Chondrocyte (in vitro differentiated cells): ENCODE measurements around the gene INTS1. TPM values are rescaled to one million over a fixed set of nuclear protein-coding genes. Genes with fewer than 3 reads are reported as not detected.

Source experiments
- DNase-seq: peaks from one replicate; pipeline ENCODE4 v3.0.0; 2021; ENCODE audit warnings: mixed read lengths, low spot score
- H3K27ac Mint-ChIP-seq: one replicate; pipeline ENCODE4 v1.8.0; 2021; ENCODE audit warnings: mild to moderate bottlenecking, moderate library complexity, mixed read lengths; ENCODE audit not compliant: unreplicated experiment
- H3K27me3 Mint-ChIP-seq: 2 replicates; pipeline ENCODE4 v1.8.0; 2021; ENCODE audit warnings: low read depth, mixed read lengths
- H3K36me3 Mint-ChIP-seq: 2 replicates; pipeline ENCODE4 v1.8.0; 2021; ENCODE audit warnings: low read depth, mixed read lengths
- H3K4me1 Mint-ChIP-seq: 2 replicates; pipeline ENCODE4 v1.8.0; 2021; ENCODE audit warnings: low read depth, mild to moderate bottlenecking, mixed read lengths
- H3K4me3 Mint-ChIP-seq: one replicate; pipeline ENCODE4 v1.8.0; 2021; ENCODE audit warnings: mild to moderate bottlenecking, moderate library complexity, mixed read lengths; ENCODE audit not compliant: unreplicated experiment
- H3K9me3 Mint-ChIP-seq: 2 replicates; pipeline ENCODE4 v1.8.0; 2021; ENCODE audit warnings: low read depth, mixed read lengths
- CTCF ChIP-seq: fragments of 200-600 bp; sonication (generic); IDR thresholded peaks from 2 replicates; pipeline ENCODE4 v1.5.0; 2021; ENCODE audit warnings: antibody characterized with exemption, mild to moderate bottlenecking, moderate library complexity
- total RNA-seq: library from RNA; stranded (reverse); gene quantifications from 3 replicates; pipeline ENCODE4 v1.2.1, GENCODE V29; 2021

Gene INTS1
- total RNA-seq, 1 donor from 2014 or later, result 80.4 TPM

DNA sequence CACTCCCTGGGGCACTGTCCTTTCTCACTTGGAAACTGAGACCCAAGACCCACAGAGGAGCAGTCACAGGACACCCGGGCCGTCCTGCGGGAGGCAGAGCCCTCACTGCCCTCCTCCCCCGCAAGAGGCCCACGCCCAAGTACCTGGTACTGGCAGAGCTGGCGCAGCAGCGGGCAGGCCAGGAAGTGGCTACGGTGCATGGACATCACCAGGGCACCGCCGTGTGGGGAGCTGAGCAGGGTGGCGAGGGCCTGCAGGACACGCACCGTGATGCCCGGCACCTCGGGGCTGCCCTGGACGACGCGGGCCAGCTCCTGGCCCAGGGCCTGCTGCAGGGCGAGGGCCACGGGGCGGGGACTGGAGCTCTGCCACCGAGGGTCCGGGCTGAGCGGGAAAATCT lies 24.9 kb downstream of the INTS1 start:
- no peak for DNase-seq
- Mint-ChIP-seq H3K4me1 (no peaks in the 10 kb centered on the region), H3K9me3 (no peaks in the 10 kb centered on the region), H3K36me3 (peaks cover 13% of the 10 kb centered on the region), H3K27ac (no peak overlapping the region), H3K27me3 (no peaks in the 10 kb centered on the region), H3K4me3 (no peak overlapping the region)
- TF ChIP-seq CTCF, result no peak

- Mint-ChIP-seq H3K9me3 (no peaks in the 10 kb centered on the region), H3K27me3 (no peaks in the 10 kb centered on the region), H3K4me1 (no peaks in the 10 kb centered on the region), H3K27ac (no peak overlapping the region), H3K36me3 (peaks cover 11% of the 10 kb centered on the region), H3K4me3 (no peak overlapping the region)
- DNase-seq, result no peak
- no peak for TF ChIP-seq CTCF
Measured at GRCh38 chr7:1478480-1478879, 25.7 kb downstream of the INTS1 start.

- H3K27ac Mint-ChIP-seq, result no peak overlapping the region
- no peaks in the 10 kb centered on the region for H3K9me3 Mint-ChIP-seq
- DNase-seq, result no peak
- H3K4me1 Mint-ChIP-seq, result no peaks in the 10 kb centered on the region
- peaks cover 6% of the 10 kb centered on the region for H3K36me3 Mint-ChIP-seq
- TF ChIP-seq CTCF, result no peak
- H3K27me3 Mint-ChIP-seq, result no peaks in the 10 kb centered on the region
- H3K4me3 Mint-ChIP-seq, result no peak overlapping the region
Measured at GRCh38 chr7:1476859-1477258, 27.3 kb downstream of the INTS1 start.

- no peaks in the 10 kb centered on the region for H3K9me3 Mint-ChIP-seq
- TF ChIP-seq CTCF, result no peak
- H3K36me3 Mint-ChIP-seq, result peaks cover 6% of the 10 kb centered on the region
- H3K4me1 Mint-ChIP-seq, result no peaks in the 10 kb centered on the region
- DNase-seq, result no peak
- no peak overlapping the region for H3K27ac Mint-ChIP-seq
- H3K4me3 Mint-ChIP-seq, result no peak overlapping the region
- no peaks in the 10 kb centered on the region for H3K27me3 Mint-ChIP-seq
Measured at GRCh38 chr7:1475991-1476390, 28.2 kb downstream of the INTS1 start.

DNA sequence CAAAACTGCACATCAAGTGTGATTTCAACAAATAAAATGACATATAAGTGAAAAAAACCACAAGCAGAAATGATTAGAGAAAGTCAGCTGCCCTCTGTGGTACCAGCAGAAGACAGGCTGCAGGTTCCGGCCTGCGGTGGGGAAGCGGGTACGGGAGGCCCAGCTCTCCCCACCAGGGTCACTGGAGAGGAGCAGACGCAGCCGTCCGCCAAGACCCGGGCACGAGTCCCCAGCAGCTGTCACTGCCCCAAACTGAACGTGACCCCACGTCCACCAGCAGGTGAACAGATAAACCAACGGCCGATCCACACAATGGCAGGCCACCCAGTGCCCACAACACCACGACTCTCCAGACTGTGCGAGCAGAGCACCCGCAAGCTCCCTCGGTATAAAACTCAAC lies 28.8 kb downstream of the INTS1 start:
- TF ChIP-seq CTCF, result no peak

More for the DNA sequence above, 28.8 kb downstream of the INTS1 start:
- H3K9me3 Mint-ChIP-seq, result no peaks in the 10 kb centered on the region
- H3K4me1 Mint-ChIP-seq, result no peaks in the 10 kb centered on the region
- no peak overlapping the region for H3K27ac Mint-ChIP-seq
- no peak for DNase-seq
- H3K4me3 Mint-ChIP-seq, result no peak overlapping the region
- peaks cover 6% of the 10 kb centered on the region for H3K36me3 Mint-ChIP-seq
- no peaks in the 10 kb centered on the region for H3K27me3 Mint-ChIP-seq
